H1 (cell line): Measurements from ENCODE around the gene COL4A3. TPM values are rescaled to one million over a fixed set of nuclear protein-coding genes. Genes with fewer than 3 reads are reported as not detected.

Experiments
- POU5F1 ChIP-seq: IDR thresholded peaks from 2 replicates; pipeline ENCODE4 v1.6.1; 2011; ENCODE audit warnings: low read depth, mild to moderate bottlenecking, low read length, moderate library complexity
- polyA plus RNA-seq, 7 experiments: library from polyadenylated mRNA; depleted of rRNA in 3 of 7; stranded (reverse) in 5 of 7; unstranded in 2 of 7; fragments of >200 nt in 5 of 7; fragments of 200-250 nt in 2 of 7; gene quantifications; 1 replicate in 5 of 7; 2 replicates in 1 of 7; 4 replicates in 1 of 7; pipeline versions ENCODE4 v1.2.1 to v1.2.3, GENCODE V29; 2011 to 2013; ENCODE audit warnings: missing spikeins in 2 of 7, mixed read lengths in 2 of 7
- total RNA-seq: library from RNA; stranded (reverse); fragmentation: NEBNext Ultra II Directional; extraction: Animal tissue kit (Norgen Biotek cat#: 25700); gene quantifications from 2 replicates; pipeline ENCODE4 v1.2.1, GENCODE V29; 2021

The COL4A3 gene
- total and polyA plus RNA-seq, 2 of the 8 experiments (the other 6 are each of a cell fraction or from before 2014, with no cell fraction given): 0.12 to 0.17 TPM

DNA sequence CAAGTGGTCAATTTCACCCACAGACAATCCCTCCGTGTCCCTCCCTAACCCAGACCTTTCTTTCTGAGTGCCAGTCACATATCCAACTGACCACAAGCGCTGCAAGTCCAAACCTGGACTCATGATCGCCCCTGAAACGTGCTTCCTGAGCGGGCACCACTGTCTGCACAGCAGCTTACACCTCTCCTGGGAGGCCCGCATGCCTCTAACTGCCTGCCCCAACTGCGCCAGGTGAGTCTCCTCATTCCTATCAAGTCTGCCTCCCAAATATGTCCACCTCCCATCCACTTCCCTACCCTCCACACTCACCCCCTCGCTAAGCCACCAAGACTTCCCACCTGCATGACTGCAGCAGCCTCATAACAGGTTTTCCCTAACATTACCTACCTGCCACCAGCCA lies 33.8 kb upstream of the COL4A3 start (continued):
- no peak for TF ChIP-seq POU5F1
